ENCODE results near the gene DKK2. TPM values are rescaled to one million over a fixed set of nuclear protein-coding genes. Genes with fewer than 3 reads are reported as not detected.

Gene DKK2
- total RNA-seq, 2 donors from 2014 or later: 0.27 to 2.2 TPM

DNA sequence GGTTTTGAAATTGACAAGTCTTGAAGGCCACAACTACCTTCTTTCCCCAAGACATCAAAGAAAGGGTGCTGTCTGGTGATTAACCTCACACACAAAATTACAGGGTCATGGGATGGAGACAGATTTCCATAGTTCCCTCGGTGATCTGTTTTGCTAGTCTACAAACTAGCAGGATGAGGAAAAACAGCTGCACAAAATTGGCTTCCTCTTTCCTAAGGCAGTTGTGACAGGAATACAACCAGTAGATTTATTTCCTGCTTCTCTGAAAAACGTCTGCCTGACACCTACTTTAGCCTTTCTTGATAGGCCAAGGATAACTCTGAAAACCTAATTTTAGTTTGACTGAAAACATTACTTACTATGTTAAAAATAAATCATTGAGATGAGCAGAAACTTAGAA is 39.6 kb downstream of the DKK2 start:
- TF ChIP-seq, protein P1, sequence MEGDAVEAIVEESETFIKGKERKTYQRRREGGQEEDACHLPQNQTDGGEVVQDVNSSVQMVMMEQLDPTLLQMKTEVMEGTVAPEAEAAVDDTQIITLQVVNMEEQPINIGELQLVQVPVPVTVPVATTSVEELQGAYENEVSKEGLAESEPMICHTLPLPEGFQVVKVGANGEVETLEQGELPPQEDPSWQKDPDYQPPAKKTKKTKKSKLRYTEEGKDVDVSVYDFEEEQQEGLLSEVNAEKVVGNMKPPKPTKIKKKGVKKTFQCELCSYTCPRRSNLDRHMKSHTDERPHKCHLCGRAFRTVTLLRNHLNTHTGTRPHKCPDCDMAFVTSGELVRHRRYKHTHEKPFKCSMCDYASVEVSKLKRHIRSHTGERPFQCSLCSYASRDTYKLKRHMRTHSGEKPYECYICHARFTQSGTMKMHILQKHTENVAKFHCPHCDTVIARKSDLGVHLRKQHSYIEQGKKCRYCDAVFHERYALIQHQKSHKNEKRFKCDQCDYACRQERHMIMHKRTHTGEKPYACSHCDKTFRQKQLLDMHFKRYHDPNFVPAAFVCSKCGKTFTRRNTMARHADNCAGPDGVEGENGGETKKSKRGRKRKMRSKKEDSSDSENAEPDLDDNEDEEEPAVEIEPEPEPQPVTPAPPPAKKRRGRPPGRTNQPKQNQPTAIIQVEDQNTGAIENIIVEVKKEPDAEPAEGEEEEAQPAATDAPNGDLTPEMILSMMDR (IDR thresholded peaks at IDR 0.05): no peak
- Histone ChIP-seq H3K4me1 (ENCODE audit: control insufficient read depth in 1 of 2, low read depth in 2 of 2) (no peaks in the 10 kb centered on the region), H3K36me3 (no peaks in the 10 kb centered on the region), H3K27ac (no peak overlapping the region), H3K4me3 (no peak overlapping the region), H3K9me3 (no peaks in the 10 kb centered on the region), H3K27me3 (replicated peaks; ENCODE audit: insufficient read depth) (no peaks in the 10 kb centered on the region)
- no peak for ATAC-seq (ENCODE audit: insufficient number of reproducible peaks, low FRiP score, low read depth)
- DNase-seq (ENCODE audit: low spot score): no peak

DNA sequence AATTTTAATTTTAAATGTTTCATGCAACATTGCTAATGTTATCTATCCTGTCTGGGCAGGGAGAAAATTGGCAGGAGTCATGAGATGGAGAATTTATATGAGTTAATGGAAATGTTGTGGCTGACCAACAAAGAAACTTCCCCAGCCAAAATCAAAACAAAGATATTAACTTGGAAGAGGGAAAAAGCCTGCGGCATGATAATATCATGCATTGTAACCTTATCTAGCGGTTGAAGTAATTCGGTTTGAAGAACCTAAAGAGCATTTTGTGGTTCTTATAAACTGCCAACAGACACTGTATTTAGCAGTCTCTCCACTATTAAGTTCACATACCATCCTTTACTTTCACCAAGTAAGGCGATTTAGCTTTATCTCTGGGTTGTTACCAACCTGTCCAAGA is 42.3 kb downstream of the DKK2 start:
- no peaks in the 10 kb centered on the region for H3K4me1 ChIP-seq (ENCODE audit: control insufficient read depth in 1 of 2, low read depth in 2 of 2)
- DNase-seq (ENCODE audit: low spot score) (no peak), ATAC-seq (ENCODE audit: insufficient number of reproducible peaks, low FRiP score, low read depth) (no peak)
- H3K27me3 ChIP-seq (replicated peaks; ENCODE audit: insufficient read depth): no peaks in the 10 kb centered on the region
- H3K36me3 ChIP-seq: no peaks in the 10 kb centered on the region
- H3K9me3 ChIP-seq: no peaks in the 10 kb centered on the region
- no peak overlapping the region for H3K4me3 ChIP-seq
- TF ChIP-seq, protein P1 (IDR thresholded peaks at IDR 0.05): no peak
- no peak overlapping the region for H3K27ac ChIP-seq

DNA sequence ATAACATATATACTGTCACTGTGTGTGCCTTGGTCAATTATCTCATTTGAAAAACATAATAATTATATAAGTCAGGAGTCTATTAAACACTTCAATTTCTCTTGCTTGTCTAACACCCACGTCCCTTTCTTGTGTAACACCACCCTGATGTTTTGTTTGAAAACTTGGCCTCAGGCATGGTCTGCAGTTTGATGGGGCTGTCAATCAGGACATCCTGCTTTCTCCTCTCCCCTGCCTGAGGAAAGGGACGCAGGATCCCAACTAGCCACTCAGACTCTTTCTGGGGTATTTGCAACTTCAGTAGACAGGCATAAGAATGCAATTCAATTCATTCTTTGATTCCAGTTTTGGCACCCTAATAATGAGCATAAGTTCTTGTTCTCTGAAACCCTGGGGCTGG is 48.8 kb downstream of the DKK2 start:
- DNase-seq (ENCODE audit: low spot score) (no peak), ATAC-seq (ENCODE audit: insufficient number of reproducible peaks, low FRiP score, low read depth) (no peak)
- no peak overlapping the region for H3K4me3 ChIP-seq
- no peaks in the 10 kb centered on the region for H3K36me3 ChIP-seq
- TF ChIP-seq, protein P1 (IDR thresholded peaks at IDR 0.05): no peak
- no peaks in the 10 kb centered on the region for H3K4me1 ChIP-seq (ENCODE audit: control insufficient read depth in 1 of 2, low read depth in 2 of 2)
- H3K27me3 ChIP-seq (replicated peaks; ENCODE audit: insufficient read depth): no peaks in the 10 kb centered on the region
- no peak overlapping the region for H3K27ac ChIP-seq
- H3K9me3 ChIP-seq: no peaks in the 10 kb centered on the region

DNA sequence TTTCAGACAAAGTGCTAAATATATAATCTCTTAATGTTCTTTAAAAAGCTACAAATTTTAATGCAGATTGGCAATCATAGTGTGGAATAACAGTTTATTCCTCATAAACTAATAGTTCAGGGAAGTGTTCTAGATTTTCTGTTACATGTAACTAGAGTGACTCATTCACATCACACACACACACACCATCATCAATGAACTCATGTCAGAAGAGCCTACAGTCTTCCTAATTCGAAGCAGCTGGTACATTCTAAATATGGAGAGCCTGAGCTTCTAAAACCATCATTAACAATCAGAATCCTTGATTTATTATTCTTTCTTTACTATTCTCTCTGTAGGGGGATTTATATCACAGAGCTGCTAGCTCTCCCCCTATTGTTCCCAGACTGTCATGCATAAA is 49.6 kb downstream of the DKK2 start:
- Histone ChIP-seq H3K9me3 (no peaks in the 10 kb centered on the region), H3K4me1 (ENCODE audit: control insufficient read depth in 1 of 2, low read depth in 2 of 2) (no peaks in the 10 kb centered on the region), H3K4me3 (no peak overlapping the region), H3K27me3 (replicated peaks; ENCODE audit: insufficient read depth) (no peaks in the 10 kb centered on the region), H3K27ac (no peak overlapping the region), H3K36me3 (no peaks in the 10 kb centered on the region)
- DNase-seq (ENCODE audit: low spot score): no peak
- no peak for ATAC-seq (ENCODE audit: insufficient number of reproducible peaks, low FRiP score, low read depth)
- TF ChIP-seq, protein P1 (IDR thresholded peaks at IDR 0.05): no peak

DNA sequence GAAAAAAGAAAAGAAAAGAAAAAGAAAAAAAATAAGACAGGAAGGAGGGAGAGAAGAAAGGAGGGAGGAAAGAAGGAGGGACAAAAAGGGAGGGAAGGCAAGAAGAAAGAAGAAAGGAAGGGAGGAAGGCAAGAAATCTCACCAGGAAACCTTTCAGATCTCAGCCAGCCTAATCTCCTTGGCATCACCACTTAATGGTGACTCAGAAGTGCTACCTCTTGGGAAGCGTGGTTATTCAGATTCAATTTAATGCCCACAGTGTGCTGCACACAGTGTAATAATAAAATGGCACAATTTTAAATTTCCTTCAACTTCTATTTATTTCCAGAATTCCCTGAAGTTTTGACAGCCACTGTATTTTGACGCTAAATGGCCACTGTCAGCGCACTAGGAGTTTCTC is 50.3 kb downstream of the DKK2 start:
- Histone ChIP-seq H3K36me3 (no peaks in the 10 kb centered on the region), H3K4me3 (no peak overlapping the region), H3K27ac (no peak overlapping the region), H3K9me3 (no peaks in the 10 kb centered on the region), H3K4me1 (ENCODE audit: control insufficient read depth in 1 of 2, low read depth in 2 of 2) (no peaks in the 10 kb centered on the region), H3K27me3 (replicated peaks; ENCODE audit: insufficient read depth) (no peaks in the 10 kb centered on the region)
- TF ChIP-seq, protein P1 (IDR thresholded peaks at IDR 0.05): no peak
- no peak for ATAC-seq (ENCODE audit: insufficient number of reproducible peaks, low FRiP score, low read depth)
- no peak for DNase-seq (ENCODE audit: low spot score)
